Transverse colon (tissue), 4 donors: Measurements from ENCODE around the gene ST3GAL3. TPM values are rescaled to one million over a fixed set of nuclear protein-coding genes. Genes with fewer than 3 reads are reported as not detected.

ENCODE experiments used
- DNase-seq: peaks from one replicate; pipeline ENCODE4 v3.0.0-alpha.2; 2019
- H3K27ac ChIP-seq, 4 donors: fragments of 200-600 bp; sonication (generic); 2 replicates each; pipeline ENCODE4 v1.5.1; 2016 to 2018; ENCODE audit warnings: inconsistent platforms in 4 of 4
- H3K27me3 ChIP-seq: fragments of 200-600 bp; sonication (generic); 2 replicates; pipeline ENCODE4 v1.5.1; 2017; ENCODE audit warnings: inconsistent platforms
- H3K36me3 ChIP-seq, 4 donors: fragments of 200-600 bp; sonication (generic); 2 replicates each; pipeline ENCODE4 v1.5.1; 2017 to 2019; ENCODE audit warnings: inconsistent platforms in 4 of 4
- H3K4me1 ChIP-seq, 4 donors: fragments of 200-600 bp; sonication (generic); 2 replicates each; pipeline ENCODE4 v1.5.1; 2017 to 2020; ENCODE audit warnings: inconsistent platforms in 4 of 4
- H3K4me3 ChIP-seq, 4 donors: fragments of 200-600 bp; sonication (generic); 1 replicate in 1 of 4; 2 replicates in 3 of 4; pipeline versions ENCODE4 v1.5.1 to v1.6.1; 2017 to 2019; ENCODE audit warnings: inconsistent platforms in 4 of 4
- H3K9me3 ChIP-seq, 2 donors: fragments of 200-600 bp; sonication (generic); 2 replicates each; pipeline ENCODE4 v1.5.1; 2017 to 2019; ENCODE audit warnings: inconsistent platforms in 2 of 2
- CTCF ChIP-seq, 5 experiments: fragments of 200-600 bp in 3 of 5; fragments of 450-650 bp in 2 of 5; sonication (generic) in 3 of 5; IDR thresholded peaks; 1 replicate in 2 of 5; 2 replicates in 3 of 5; pipeline ENCODE4 v1.5.1; 2016 to 2017; ENCODE audit warnings: antibody characterized with exemption in 5 of 5, inconsistent platforms in 3 of 5, mild to moderate bottlenecking in 2 of 5, moderate library complexity in 1 of 5
- EP300 ChIP-seq: sonication (generic); formaldehyde crosslinking; IDR thresholded peaks from one replicate; pipeline ENCODE4 v1.6.1; 2017; ENCODE audit warnings: antibody characterized with exemption, low read depth
- POLR2A ChIP-seq: fragments of 450-650 bp; IDR thresholded peaks from one replicate; pipeline ENCODE4 v1.6.1; 2016; ENCODE audit warnings: antibody characterized with exemption, mild to moderate bottlenecking, moderate library complexity
- POLR2AphosphoS5 ChIP-seq, 3 donors: sonication (generic); formaldehyde crosslinking; IDR thresholded peaks; one replicate each; pipeline ENCODE4 v1.6.1; 2016; ENCODE audit warnings: antibody characterized with exemption in 3 of 3
- WGBS, 2 donors: methylation state at CpG; one replicate each; pipeline ENCODE4 v1.1.5; 2018; ENCODE audit warnings: low coverage in 1 of 2; 5-methylcytosine and 5-hydroxymethylcytosine counted together
- in situ Hi-C, 4 donors: fragments of 200-750 bp; cut with MboI; loops; one replicate each; pipeline versions ENCODE4 v1.15.0 to v1.15.1; 2017; ENCODE audit warnings: low sequenced_read_pairs in 3 of 4, low pct_ligation_motif_present in 1 of 4, low pct_unique_long_range_greater_than_20kb in 1 of 4
- intact Hi-C: fragments of 100-400 bp; cut with DNase I; formaldehyde crosslinking; loops from one replicate; pipeline ENCODE4 v1.15.1; 2023; ENCODE audit warnings: low total_unique reads
- total RNA-seq, 4 donors: library from RNA; depleted of rRNA; stranded (reverse); fragments of >200 nt; gene quantifications; one replicate each; pipeline ENCODE4 v1.1.0, GENCODE V29; 2016

Gene ST3GAL3
- total RNA-seq, 4 donors from 2014 or later: 4.8 to 23.9 (median 9.7) TPM

- DNase-seq: no peak
- Histone ChIP-seq H3K27ac (no peak overlapping the region), H3K4me3 (no peak overlapping the region), H3K36me3 (no peaks in the 10 kb centered on the region), H3K9me3 (no peaks in the 10 kb centered on the region), H3K4me1 (no peaks in the 10 kb centered on the region), H3K27me3 (no peaks in the 10 kb centered on the region)
- intact Hi-C loops (no loop called here), in situ Hi-C loops (no loop called here)
- TF ChIP-seq EP300 (no peak), POLR2AphosphoS5 (IDR thresholded peaks at IDR 0.05) (no peak), CTCF (IDR thresholded peaks at IDR 0.05) (no peak)
- whole genome bisulfite sequencing, 2 donors: 88 to 94% methylated on average over 2 to 3 of the region's 3 CpGs
These were observed 154.0 kb downstream of the ST3GAL3 start for GRCh38 chr1:43861337-43861736.

GRCh38 chr1:43861988-43862735, 154.8 kb downstream of the ST3GAL3 start:
- DNase-seq: no peak
- H3K27ac ChIP-seq: no peak overlapping the region
- H3K27me3 ChIP-seq: no peaks in the 10 kb centered on the region
- no peak overlapping the region for H3K4me3 ChIP-seq
- TF ChIP-seq POLR2A (no peak), CTCF (IDR thresholded peaks at IDR 0.05) (no peak), POLR2AphosphoS5 (IDR thresholded peaks at IDR 0.05) (no peak), EP300 (no peak)
- intact Hi-C loops (no loop called here), in situ Hi-C loops (no loop called here)
- no peaks in the 10 kb centered on the region for H3K4me1 ChIP-seq
- no peaks in the 10 kb centered on the region for H3K9me3 ChIP-seq
- 88 to 100% methylated on average over 1 to 7 of the region's 7 CpGs for WGBS, 2 donors
- H3K36me3 ChIP-seq: no peaks in the 10 kb centered on the region

GRCh38 chr1:43864111-43865045, 157.0 kb downstream of the ST3GAL3 start:
- DNase-seq: no peak
- H3K36me3 ChIP-seq: no peaks in the 10 kb centered on the region
- H3K4me1 ChIP-seq: peaks cover 0 to 11% (median 6%) of the 10 kb centered on the region in 4 donors
- in situ Hi-C loops (no loop called here), intact Hi-C loops (no loop called here)
- TF ChIP-seq POLR2AphosphoS5 (IDR thresholded peaks at IDR 0.05) (no peak), POLR2A (no peak), EP300 (no peak), CTCF (IDR thresholded peaks at IDR 0.05) (no peak)
- no peaks in the 10 kb centered on the region for H3K9me3 ChIP-seq
- 93 to 94% methylated on average over 5 to 7 of the region's 7 CpGs for WGBS, 2 donors
- no peaks in the 10 kb centered on the region for H3K27me3 ChIP-seq
- H3K27ac ChIP-seq: no peak overlapping the region
- no peak overlapping the region for H3K4me3 ChIP-seq

GRCh38 chr1:43866201-43866600, 158.9 kb downstream of the ST3GAL3 start:
- in situ Hi-C loops: no loop called here
- H3K27me3 ChIP-seq: no peaks in the 10 kb centered on the region
- H3K36me3 ChIP-seq: no peaks in the 10 kb centered on the region
- H3K4me1 ChIP-seq: peaks cover 0 to 11% (median 6%) of the 10 kb centered on the region in 4 donors
- DNase-seq: no peak
- intact Hi-C loops: no loop called here
- H3K4me3 ChIP-seq: no peak overlapping the region
- 87% methylated on average over 2 of the region's 2 CpGs; no CpG with 5 or more reads in 1 of the 2 donors for WGBS, 2 donors
- TF ChIP-seq EP300 (no peak), CTCF (IDR thresholded peaks at IDR 0.05) (no peak), POLR2A (no peak), POLR2AphosphoS5 (IDR thresholded peaks at IDR 0.05) (no peak)
- no peaks in the 10 kb centered on the region for H3K9me3 ChIP-seq
- H3K27ac ChIP-seq: no peak overlapping the region
